H4 (cell line): ENCODE measurements around the gene MUC5B. TPM values are rescaled to one million over a fixed set of nuclear protein-coding genes. Genes with fewer than 3 reads are reported as not detected.
A peak's percentile ranks its signal among the peaks of the same experiment; 100 is the strongest.
"Not testable (repeated sequence)": the region's sequence is repeated elsewhere in the genome, so short reads cannot be mapped to it uniquely, and the experiment has no call there.

Source experiments
- DNase-seq: peaks from one replicate; pipeline ENCODE4 v3.0.0-alpha.2; 2015; ENCODE audit warnings: low spot score
- total RNA-seq: library from RNA; depleted of rRNA; stranded (reverse); fragments of >200 nt; shearing (Covaris generic); gene quantifications from 2 replicates; pipeline ENCODE4 v1.2.3, GENCODE V29; 2014

MUC5B gene
- total RNA-seq, 1 experiment from 2014 or later: not detected

- DNase-seq: no peak
Observed at GRCh38 chr11:1251236-1251770, 28.4 kb downstream of the MUC5B start.

- no peak for DNase-seq
Observed at GRCh38 chr11:1252371-1253102, 29.7 kb downstream of the MUC5B start.

GRCh38 chr11:1253103-1253485, 30.2 kb downstream of the MUC5B start:
- DNase-seq: no peak

- DNase-seq: no peak
Observed at GRCh38 chr11:1254086-1254648, 31.3 kb downstream of the MUC5B start.

- no peak for DNase-seq
Observed at GRCh38 chr11:1254733-1255132, 31.9 kb downstream of the MUC5B start.

GRCh38 chr11:1255151-1255550, 32.3 kb downstream of the MUC5B start:
- DNase-seq: no peak

- DNase-seq: no peak
Observed at GRCh38 chr11:1256257-1257045, 33.6 kb downstream of the MUC5B start.

GRCh38 chr11:1257366-1257765, 34.5 kb downstream of the MUC5B start:
- DNase-seq: no peak

- no peak for DNase-seq
Observed at GRCh38 chr11:1257916-1258315, 35.0 kb downstream of the MUC5B start.

GRCh38 chr11:1258401-1259075, 35.7 kb downstream of the MUC5B start:
- no peak for DNase-seq

- no peak for DNase-seq
Observed at GRCh38 chr11:1259076-1259461, 36.2 kb downstream of the MUC5B start.

- DNase-seq: no peak
Observed at GRCh38 chr11:1259561-1259960, 36.7 kb downstream of the MUC5B start.

GRCh38 chr11:1260023-1260501, 37.2 kb downstream of the MUC5B start:
- no peak for DNase-seq

GRCh38 chr11:1260620-1261019, 37.8 kb downstream of the MUC5B start:
- DNase-seq: no peak

- DNase-seq: no peak
Observed at GRCh38 chr11:1261241-1262071, 38.6 kb downstream of the MUC5B start.

- DNase-seq: peak; percentile 84
Observed at GRCh38 chr11:1262172-1263006, 39.5 kb downstream of the MUC5B start.

GRCh38 chr11:1263010-1263409, 40.1 kb downstream of the MUC5B start:
- no peak for DNase-seq

- peak; percentile 76 for DNase-seq
Observed at GRCh38 chr11:1264444-1264843, 41.6 kb downstream of the MUC5B start.

- DNase-seq: not testable (repeated sequence)
Observed at GRCh38 chr11:1265480-1265879, 42.6 kb downstream of the MUC5B start.

- not testable (repeated sequence) for DNase-seq
Observed at GRCh38 chr11:1266976-1267375, 44.1 kb downstream of the MUC5B start.
